Activated CD4-positive, CD25-positive, alpha-beta regulatory T cell treated with anti-CD3 and anti-CD28 coated beads, Interleukin-2, amount 50 U/mL, for 24 hours (primary cell): Measurements from ENCODE around the gene ZNF267.
A peak's percentile ranks its signal among the peaks of the same experiment; 100 is the strongest.
"Not testable (repeated sequence)": the region's sequence is repeated elsewhere in the genome, so short reads cannot be mapped to it uniquely, and the experiment has no call there.

Source experiments
- ATAC-seq, 2 donors: fragments of 150-1000 bp; cut with Tn5 transposase; one replicate each; pipeline ENCODE4 v1.10.0; 2021; ENCODE audit warnings: mild to moderate bottlenecking in 1 of 2, moderate library complexity in 1 of 2

ZNF267 gene

GRCh38 chr16:31873556-31874365 is at the start of gene ZNF267:
TSS of gene ZNF267 (plus strand) at chr16:31873807. CDS start at chr16:31873967, 160 bp downstream.
- peak; percentile 44 to 48 for ATAC-seq

GRCh38 chr16:31833047-31833446 is 40.6 kb upstream of the ZNF267 start:
- no peak for ATAC-seq

GRCh38 chr16:31836396-31836795 is 37.2 kb upstream of the ZNF267 start:
- not testable (repeated sequence) for ATAC-seq

GRCh38 chr16:31842864-31843263 is 30.7 kb upstream of the ZNF267 start:
- no peak for ATAC-seq

GRCh38 chr16:31848572-31848971 is 25.0 kb upstream of the ZNF267 start:
- ATAC-seq, result not testable (repeated sequence)

- ATAC-seq, result no peak
Observed at GRCh38 chr16:31853291-31853690, 20.3 kb upstream of the ZNF267 start.

GRCh38 chr16:31860508-31860907 is 13.1 kb upstream of the ZNF267 start:
- no peak for ATAC-seq

- ATAC-seq, result peak; percentile 39 to 57
Observed at GRCh38 chr16:31861455-31861854, 12.2 kb upstream of the ZNF267 start.

GRCh38 chr16:31862761-31863160 is 10.8 kb upstream of the ZNF267 start:
- ATAC-seq, result no peak

GRCh38 chr16:31868164-31868563 is 5.4 kb upstream of the ZNF267 start:
- no peak for ATAC-seq

- ATAC-seq, result peak; percentile 58 to 60
Observed at GRCh38 chr16:31868691-31869167, 4.9 kb upstream of the ZNF267 start.

GRCh38 chr16:31869511-31870201 is 4.0 kb upstream of the ZNF267 start:
- ATAC-seq, result peak; percentile 77 to 80

- ATAC-seq, result no peak
Observed at GRCh38 chr16:31870809-31871208, 2.8 kb upstream of the ZNF267 start.

- ATAC-seq, result no peak
Observed at GRCh38 chr16:31871510-31871909, 2.1 kb upstream of the ZNF267 start.

GRCh38 chr16:31872201-31872600 is 1.4 kb upstream of the ZNF267 start:
- no peak for ATAC-seq

GRCh38 chr16:31874366-31875111 is 932 bp downstream of the ZNF267 start:
- peak; percentile 45 to 46 for ATAC-seq

GRCh38 chr16:31875112-31875803 is 1.7 kb downstream of the ZNF267 start:
- peak; percentile 1 for ATAC-seq

GRCh38 chr16:31875928-31876547 is 2.4 kb downstream of the ZNF267 start:
- no peak for ATAC-seq

- peak; percentile 55 to 61 for ATAC-seq
Observed at GRCh38 chr16:31876951-31877828, 3.6 kb downstream of the ZNF267 start.

GRCh38 chr16:31877876-31878642 is 4.5 kb downstream of the ZNF267 start:
- peak; percentile 0 to 2 for ATAC-seq
